Brain microvascular endothelial cell (primary cell): Measurements from ENCODE around the gene RP2.

Source experiments
- DNase-seq: peaks from one replicate; pipeline ENCODE4 v3.0.0-alpha.2; 2020
- H3K27ac ChIP-seq: fragments of 250-450 bp; sonication (Bioruptor Pico); 2 replicates; pipeline ENCODE4 v1.5.1; 2020; ENCODE audit warnings: mild to moderate bottlenecking, moderate library complexity
- H3K27me3 ChIP-seq: fragments of 250-450 bp; sonication (Bioruptor Pico); replicated peaks from 2 replicates; pipeline ENCODE4 v1.5.1; 2020; ENCODE audit warnings: mild to moderate bottlenecking
- H3K36me3 ChIP-seq: fragments of 250-450 bp; sonication (Bioruptor Pico); replicated peaks from 2 replicates; pipeline ENCODE4 v1.5.1; 2020; ENCODE audit warnings: mild to moderate bottlenecking
- H3K4me3 ChIP-seq: 2 replicates; pipeline ENCODE4 v1.5.1; 2011; ENCODE audit warnings: low read depth, mild to moderate bottlenecking, control low read depth, low read length, moderate library complexity
- CTCF ChIP-seq: IDR thresholded peaks from 2 replicates; pipeline ENCODE4 v1.5.1; 2011; ENCODE audit warnings: low read depth, mild to moderate bottlenecking, moderate library complexity, low read length, control low read depth, inconsistent platforms; ENCODE audit errors: missing control alignments
- in situ Hi-C: cut with HindIII; loops from 2 replicates; pipeline ENCODE4 v1.10.0; 2017; ENCODE audit warnings: low sequenced_read_pairs, low pct_ligation_motif_present

RP2 gene

GRCh38 chrX:46913667-46914066, 76.8 kb downstream of the RP2 start:
- TF ChIP-seq CTCF, result no peak
- Histone ChIP-seq H3K27ac (no peak overlapping the region), H3K27me3 (no peaks in the 10 kb centered on the region), H3K36me3 (no peaks in the 10 kb centered on the region), H3K4me3 (peak overlapping the region; percentile 64)
- peak; percentile 2 for DNase-seq
- in situ Hi-C loops, result no loop called here

GRCh38 chrX:46916273-46916672, 79.4 kb downstream of the RP2 start:
- H3K4me3 ChIP-seq, result no peak overlapping the region
- no peaks in the 10 kb centered on the region for H3K27me3 ChIP-seq
- H3K27ac ChIP-seq, result no peak overlapping the region
- TF ChIP-seq CTCF, result no peak
- H3K36me3 ChIP-seq, result no peaks in the 10 kb centered on the region
- DNase-seq, result no peak
- in situ Hi-C loops, result no loop called here

- H3K4me3 ChIP-seq, result no peak overlapping the region
- no peak for TF ChIP-seq CTCF
- H3K36me3 ChIP-seq, result no peaks in the 10 kb centered on the region
- H3K27ac ChIP-seq, result no peak overlapping the region
- in situ Hi-C loops, result no loop called here
- no peak for DNase-seq
- H3K27me3 ChIP-seq, result no peaks in the 10 kb centered on the region
Measured at GRCh38 chrX:46917622-46918021, 80.8 kb downstream of the RP2 start.

- no peaks in the 10 kb centered on the region for H3K27me3 ChIP-seq
- no peak overlapping the region for H3K27ac ChIP-seq
- DNase-seq, result no peak
- H3K4me3 ChIP-seq, result no peak overlapping the region
- H3K36me3 ChIP-seq, result no peaks in the 10 kb centered on the region
- TF ChIP-seq CTCF, result no peak
- in situ Hi-C loops, result no loop called here
Measured at GRCh38 chrX:46918434-46918833, 81.6 kb downstream of the RP2 start.

- no peak for DNase-seq
- in situ Hi-C loops, result no loop called here
- TF ChIP-seq CTCF, result no peak
- no peak overlapping the region for H3K27ac ChIP-seq
- no peak overlapping the region for H3K4me3 ChIP-seq
- no peaks in the 10 kb centered on the region for H3K27me3 ChIP-seq
- no peaks in the 10 kb centered on the region for H3K36me3 ChIP-seq
Measured at GRCh38 chrX:46920235-46920634, 83.4 kb downstream of the RP2 start.

GRCh38 chrX:46922611-46923010, 85.8 kb downstream of the RP2 start:
- H3K36me3 ChIP-seq, result no peaks in the 10 kb centered on the region
- no peak overlapping the region for H3K4me3 ChIP-seq
- H3K27me3 ChIP-seq, result no peaks in the 10 kb centered on the region
- in situ Hi-C loops, result no loop called here
- no peak overlapping the region for H3K27ac ChIP-seq
- no peak for TF ChIP-seq CTCF
- DNase-seq, result no peak
